ENCODE measurements around the gene APC. TPM values are rescaled to one million over a fixed set of nuclear protein-coding genes. Genes with fewer than 3 reads are reported as not detected.

APC gene
- total and polyA plus RNA-seq, 2 donors (not counting 1 experiment from before 2014, with no cell fraction given) = 8.1 to 55.8 TPM

- Mint-ChIP-seq H3K27me3 (no peaks in the 10 kb centered on the region), H3K9me3 (ENCODE audit: insufficient read depth) (no peaks in the 10 kb centered on the region), H3K4me1 (no peaks in the 10 kb centered on the region), H3K4me3 (no peak overlapping the region), H3K27ac (no peak overlapping the region)
- H4K20me1 ChIP-seq (ENCODE audit: control insufficient read depth, insufficient read depth, low read length, poor library complexity, severe bottlenecking) = no peaks in the 10 kb centered on the region
- H3K27me3 ChIP-seq (replicated peaks in 1 of 4; ENCODE audit: control extremely low read depth in 1 of 4, control insufficient read depth in 3 of 4, insufficient read depth in 4 of 4, low read length in 3 of 4) = no peaks in the 10 kb centered on the region
- WGBS (ENCODE audit: insufficient coverage) = 100% methylated on average over 2 of the region's 3 CpGs
- no peak overlapping the region for H3K27ac ChIP-seq (ENCODE audit: low read length in 2 of 2)
- H2AFZ ChIP-seq (ENCODE audit: insufficient read depth, low read depth, low read length, poor library complexity, severe bottlenecking) = no peak overlapping the region
- no peaks in the 10 kb centered on the region for H3K4me1 ChIP-seq (ENCODE audit: control insufficient read depth in 2 of 2, insufficient read depth in 2 of 2, low read length in 2 of 2)
- H3K9ac ChIP-seq (ENCODE audit: low read length) = no peak overlapping the region
- ChIA-PET CTCF (no interaction called here), POLR2A (no interaction called here)
- no peak overlapping the region for H3K4me3 ChIP-seq (ENCODE audit: control extremely low read depth in 1 of 5, extremely low read depth in 1 of 5, insufficient read depth in 1 of 5, low read depth in 2 of 5, low read length in 4 of 5)
- peaks cover 10 to 38% of the 10 kb centered on the region in 2 experiments for H3K36me3 ChIP-seq (replicated peaks in 1 of 2; ENCODE audit: control extremely low read depth in 1 of 2, control insufficient read depth in 1 of 2, extremely low read depth in 1 of 2, insufficient read depth in 2 of 2, low read length in 1 of 2)
- intact Hi-C loops (cut with micrococcal nuclease) = no loop called here
- peaks cover 2% of the 10 kb centered on the region for H3K79me2 ChIP-seq (ENCODE audit: control insufficient read depth, insufficient read depth, low read length)
- TF ChIP-seq, protein P1, sequence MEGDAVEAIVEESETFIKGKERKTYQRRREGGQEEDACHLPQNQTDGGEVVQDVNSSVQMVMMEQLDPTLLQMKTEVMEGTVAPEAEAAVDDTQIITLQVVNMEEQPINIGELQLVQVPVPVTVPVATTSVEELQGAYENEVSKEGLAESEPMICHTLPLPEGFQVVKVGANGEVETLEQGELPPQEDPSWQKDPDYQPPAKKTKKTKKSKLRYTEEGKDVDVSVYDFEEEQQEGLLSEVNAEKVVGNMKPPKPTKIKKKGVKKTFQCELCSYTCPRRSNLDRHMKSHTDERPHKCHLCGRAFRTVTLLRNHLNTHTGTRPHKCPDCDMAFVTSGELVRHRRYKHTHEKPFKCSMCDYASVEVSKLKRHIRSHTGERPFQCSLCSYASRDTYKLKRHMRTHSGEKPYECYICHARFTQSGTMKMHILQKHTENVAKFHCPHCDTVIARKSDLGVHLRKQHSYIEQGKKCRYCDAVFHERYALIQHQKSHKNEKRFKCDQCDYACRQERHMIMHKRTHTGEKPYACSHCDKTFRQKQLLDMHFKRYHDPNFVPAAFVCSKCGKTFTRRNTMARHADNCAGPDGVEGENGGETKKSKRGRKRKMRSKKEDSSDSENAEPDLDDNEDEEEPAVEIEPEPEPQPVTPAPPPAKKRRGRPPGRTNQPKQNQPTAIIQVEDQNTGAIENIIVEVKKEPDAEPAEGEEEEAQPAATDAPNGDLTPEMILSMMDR (IDR thresholded peaks at IDR 0.05) = no peak
- no peak for TF ChIP-seq EZH2 (IDR thresholded peaks at IDR 0.05; ENCODE audit: borderline replicate concordance, insufficient read depth, low read depth, low read length, poor library complexity, severe bottlenecking)
- H3K9me3 ChIP-seq (ENCODE audit: control extremely low read depth in 1 of 3, control insufficient read depth in 2 of 3, insufficient read depth in 1 of 3, low read length in 2 of 3) = no peaks in the 10 kb centered on the region
- DNase-seq = no peak
- no peak for ATAC-seq (ENCODE audit: low read depth)
- H3K4me2 ChIP-seq (replicated peaks; ENCODE audit: low read depth, low read length, poor library complexity, severe bottlenecking) = no peak overlapping the region
Measured at GRCh38 chr5:112776301-112776856, 38.7 kb downstream of the APC start.

GRCh38 chr5:112779531-112779930, 41.8 kb downstream of the APC start:
- POLR2A ChIA-PET = no interaction called here
- no peak overlapping the region for H3K4me3 ChIP-seq (ENCODE audit: control extremely low read depth in 1 of 5, extremely low read depth in 1 of 5, insufficient read depth in 1 of 5, low read depth in 2 of 5, low read length in 4 of 5)
- Mint-ChIP-seq H3K4me3 (no peak overlapping the region), H3K27ac (no peak overlapping the region), H3K4me1 (no peaks in the 10 kb centered on the region), H3K27me3 (no peaks in the 10 kb centered on the region), H3K9me3 (ENCODE audit: insufficient read depth) (no peaks in the 10 kb centered on the region)
- H3K36me3 ChIP-seq (replicated peaks in 1 of 2; ENCODE audit: control extremely low read depth in 1 of 2, control insufficient read depth in 1 of 2, extremely low read depth in 1 of 2, insufficient read depth in 2 of 2, low read length in 1 of 2) = peaks cover 4 to 19% of the 10 kb centered on the region in 2 experiments
- H3K27me3 ChIP-seq (replicated peaks in 1 of 4; ENCODE audit: control extremely low read depth in 1 of 4, control insufficient read depth in 3 of 4, insufficient read depth in 4 of 4, low read length in 3 of 4) = no peaks in the 10 kb centered on the region
- peaks cover 1% of the 10 kb centered on the region for H3K79me2 ChIP-seq (ENCODE audit: control insufficient read depth, insufficient read depth, low read length)
- no peak overlapping the region for H2AFZ ChIP-seq (ENCODE audit: insufficient read depth, low read depth, low read length, poor library complexity, severe bottlenecking)
- CTCF ChIA-PET = interaction anchor here (0.6 to 3.0 kb wide), 4 partner anchors 10 to 256 kb away, joined by 4 to 7 read pairs (median 6); no protein-coding TSS in a partner anchor
- H3K9ac ChIP-seq (ENCODE audit: low read length) = no peak overlapping the region
- no peak overlapping the region for H3K27ac ChIP-seq (ENCODE audit: low read length in 2 of 2)
- intact Hi-C loops (cut with micrococcal nuclease) = no loop called here
- H4K20me1 ChIP-seq (ENCODE audit: control insufficient read depth, insufficient read depth, low read length, poor library complexity, severe bottlenecking) = no peaks in the 10 kb centered on the region
- ATAC-seq (ENCODE audit: low read depth) (no peak), DNase-seq (no peak)
- no peaks in the 10 kb centered on the region for H3K4me1 ChIP-seq (ENCODE audit: control insufficient read depth in 2 of 2, insufficient read depth in 2 of 2, low read length in 2 of 2)
- H3K9me3 ChIP-seq (ENCODE audit: control extremely low read depth in 1 of 3, control insufficient read depth in 2 of 3, insufficient read depth in 1 of 3, low read length in 2 of 3) = no peaks in the 10 kb centered on the region
- H3K4me2 ChIP-seq (replicated peaks; ENCODE audit: low read depth, low read length, poor library complexity, severe bottlenecking) = no peak overlapping the region
- TF ChIP-seq EZH2 (IDR thresholded peaks at IDR 0.05; ENCODE audit: borderline replicate concordance, insufficient read depth, low read depth, low read length, poor library complexity, severe bottlenecking) = no peak
- TF ChIP-seq, protein P1 (IDR thresholded peaks at IDR 0.05) = no peak

Measured in B cell (primary cell).